Activated B cell treated with CpG ODN at 0.5 μM for 24 hours (primary cell): ENCODE measurements around the gene RASA3. TPM values are rescaled to one million over a fixed set of nuclear protein-coding genes. Genes with fewer than 3 reads are reported as not detected.

Experiments used
- ATAC-seq: fragments of 200-7000 bp; cut with Tn5 transposase; one replicate; pipeline ENCODE4 v1.10.0; 2021; ENCODE audit warnings: low read depth, mild to moderate bottlenecking, moderate library complexity
- CTCF ChIA-PET: fragments of 350-600 bp; sonication (Branson Sonifier 250); formaldehyde crosslinking; loops from one replicate; lab custom pipeline; 2021; ENCODE audit warnings: antibody characterized with exemption; lab: Charles Lee
- POLR2A ChIA-PET: fragments of 350-600 bp; sonication (Branson Sonifier 250); formaldehyde crosslinking; loops from one replicate; lab custom pipeline; 2021; ENCODE audit warnings: antibody characterized with exemption; lab: Charles Lee
- DNase-seq: peaks from one replicate; pipeline ENCODE4 v3.0.0; 2022
- H3K27ac Mint-ChIP-seq: one replicate; pipeline ENCODE4 v1.8.0; 2020; ENCODE audit warnings: mixed read lengths
- H3K27me3 Mint-ChIP-seq: one replicate; pipeline ENCODE4 v1.8.0; 2021; ENCODE audit warnings: mixed read lengths
- H3K36me3 Mint-ChIP-seq: one replicate; pipeline ENCODE4 v1.8.0; 2021; ENCODE audit warnings: low read depth, mixed read lengths
- H3K4me1 Mint-ChIP-seq: one replicate; pipeline ENCODE4 v1.8.0; 2021; ENCODE audit warnings: mixed read lengths
- H3K4me3 Mint-ChIP-seq: one replicate; pipeline ENCODE4 v1.8.0; 2020; ENCODE audit warnings: mild to moderate bottlenecking, mixed read lengths
- H3K9me3 Mint-ChIP-seq: one replicate; pipeline ENCODE4 v1.8.0; 2020; ENCODE audit warnings: mixed read lengths
- CTCF ChIP-seq: fragments of 200-600 bp; IDR thresholded peaks from one replicate; pipeline ENCODE4 v1.8.0; 2022; ENCODE audit warnings: antibody characterized with exemption, mild to moderate bottlenecking
- intact Hi-C: fragments of 100-400 bp; cut with micrococcal nuclease; formaldehyde crosslinking; loops from one replicate; pipeline ENCODE4 v1.15.1; 2024
- total RNA-seq: library from RNA; stranded (reverse); gene quantifications from 2 replicates; pipeline ENCODE4 v1.2.3, GENCODE V29; 2022

RASA3 gene
- total RNA-seq, 1 donor from 2014 or later, result 20.4 TPM

DNA sequence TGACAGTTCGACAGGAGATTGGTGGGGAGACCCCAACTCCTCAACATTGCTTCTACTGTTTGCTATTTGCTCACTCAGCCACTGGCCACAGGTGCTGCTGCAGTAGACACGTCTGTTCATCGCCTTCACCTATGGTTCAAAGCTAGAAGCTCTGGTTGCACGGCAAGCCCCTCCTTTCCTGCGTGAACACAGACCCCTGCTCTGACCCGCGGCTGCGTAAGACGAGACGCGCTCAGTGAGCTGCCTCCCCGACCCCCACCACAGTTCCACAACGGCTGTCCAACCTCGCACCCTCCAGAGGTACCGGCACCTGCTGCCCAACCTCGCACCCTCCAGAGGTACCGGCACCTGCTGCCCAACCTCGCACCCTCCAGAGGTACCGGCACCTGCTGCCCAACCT is 6.8 kb downstream of the RASA3 start:
- POLR2A ChIA-PET, result interaction anchor here (1.1 kb wide), 1 partner anchor 15 kb away, joined by 3 read pairs; no protein-coding TSS in a partner anchor
- H3K27ac Mint-ChIP-seq, result no peak overlapping the region
- H3K4me1 Mint-ChIP-seq, result peaks cover 87% of the 10 kb centered on the region
- ATAC-seq (no peak), DNase-seq (no peak)
- no peaks in the 10 kb centered on the region for H3K27me3 Mint-ChIP-seq
- no peak overlapping the region for H3K4me3 Mint-ChIP-seq
- H3K36me3 Mint-ChIP-seq, result peaks cover 6% of the 10 kb centered on the region
- CTCF ChIA-PET, result no interaction called here
- H3K9me3 Mint-ChIP-seq, result no peaks in the 10 kb centered on the region
- TF ChIP-seq CTCF, result no peak
- intact Hi-C loops, result loop anchor here (5.0 kb wide), 1 partner anchor 308 kb away; no protein-coding TSS in a partner anchor

DNA sequence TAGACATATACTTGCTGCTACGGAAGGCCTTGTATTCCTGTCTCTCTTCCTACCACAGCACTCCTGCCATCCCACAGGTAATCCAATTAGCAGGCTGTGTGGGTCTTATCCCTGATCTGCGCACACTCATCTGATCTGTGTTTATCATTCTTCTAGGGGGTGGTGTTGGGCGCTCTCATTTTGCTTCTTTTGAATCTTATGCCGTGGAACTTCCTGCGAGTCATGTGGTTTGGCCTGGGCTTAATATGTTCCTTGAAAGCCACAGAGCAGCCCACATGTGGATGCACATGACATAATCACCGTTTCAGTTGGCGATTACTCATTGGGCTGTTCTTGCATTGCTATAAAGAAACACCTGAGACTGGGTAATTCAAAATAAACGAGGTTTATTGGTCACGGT is 7.5 kb downstream of the RASA3 start:
- intact Hi-C loops, result loop anchor here (5.0 kb wide), 1 partner anchor 308 kb away; no protein-coding TSS in a partner anchor
- DNase-seq (no peak), ATAC-seq (no peak)
- no peaks in the 10 kb centered on the region for H3K27me3 Mint-ChIP-seq
- H3K27ac Mint-ChIP-seq, result peak overlapping the region; percentile 67
- TF ChIP-seq CTCF, result no peak
- peaks cover 6% of the 10 kb centered on the region for H3K36me3 Mint-ChIP-seq
- POLR2A ChIA-PET, result no interaction called here
- peaks cover 83% of the 10 kb centered on the region for H3K4me1 Mint-ChIP-seq
- H3K4me3 Mint-ChIP-seq, result peak overlapping the region; percentile 17
- CTCF ChIA-PET, result no interaction called here
- H3K9me3 Mint-ChIP-seq, result no peaks in the 10 kb centered on the region

GRCh38 chr13:114124431-114124830 is 8.0 kb downstream of the RASA3 start:
- ATAC-seq (no peak), DNase-seq (no peak)
- Mint-ChIP-seq H3K27me3 (no peaks in the 10 kb centered on the region), H3K4me3 (no peak overlapping the region), H3K4me1 (peaks cover 79% of the 10 kb centered on the region), H3K36me3 (peaks cover 6% of the 10 kb centered on the region), H3K9me3 (no peaks in the 10 kb centered on the region), H3K27ac (peak overlapping the region; percentile 67)
- no peak for TF ChIP-seq CTCF
- ChIA-PET POLR2A (no interaction called here), CTCF (no interaction called here)
- intact Hi-C loops, result no loop called here

- no peak for TF ChIP-seq CTCF
- DNase-seq, result no peak
- Mint-ChIP-seq H3K27me3 (no peaks in the 10 kb centered on the region), H3K9me3 (no peaks in the 10 kb centered on the region), H3K27ac (no peak overlapping the region), H3K4me1 (peaks cover 78% of the 10 kb centered on the region), H3K36me3 (peaks cover 6% of the 10 kb centered on the region), H3K4me3 (no peak overlapping the region)
- ChIA-PET POLR2A (interaction anchor here (0.6 kb wide), 1 partner anchor 15 kb away, joined by 3 read pairs; no protein-coding TSS in a partner anchor), CTCF (no interaction called here)
- ATAC-seq, result no peak
- intact Hi-C loops, result no loop called here
Measured at GRCh38 chr13:114123876-114124275, 8.5 kb downstream of the RASA3 start.

DNA sequence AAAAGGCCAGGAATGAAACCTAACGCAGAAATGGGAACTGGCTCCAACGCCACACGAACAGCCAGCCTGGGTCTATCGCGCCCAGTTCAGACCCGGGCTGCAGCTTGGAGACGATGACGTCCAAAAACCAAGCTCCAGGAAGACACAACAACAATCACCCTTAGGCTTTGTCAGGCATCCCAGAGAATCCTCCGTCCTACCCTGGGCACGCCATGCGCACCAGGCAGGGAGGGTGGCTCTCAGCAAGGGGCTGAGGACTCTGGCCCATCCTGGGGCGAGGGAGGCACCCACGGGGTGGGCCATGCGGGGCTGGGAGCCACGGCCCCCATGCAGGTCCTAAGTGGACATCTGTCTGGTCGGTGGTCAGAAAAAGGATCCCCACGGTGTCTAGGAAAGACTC is 9.0 kb downstream of the RASA3 start:
- Mint-ChIP-seq H3K27me3 (no peaks in the 10 kb centered on the region), H3K4me3 (no peak overlapping the region), H3K36me3 (peaks cover 6% of the 10 kb centered on the region), H3K27ac (no peak overlapping the region), H3K4me1 (peaks cover 78% of the 10 kb centered on the region), H3K9me3 (no peaks in the 10 kb centered on the region)
- no peak for DNase-seq
- no peak for TF ChIP-seq CTCF
- ATAC-seq, result no peak
- POLR2A ChIA-PET, result interaction anchor here (0.6 kb wide), 2 partner anchors 12 to 14 kb away, joined by 3 to 4 read pairs; no protein-coding TSS in a partner anchor
- CTCF ChIA-PET, result no interaction called here
- intact Hi-C loops, result no loop called here
